GM12801 (cell line): ENCODE measurements around the gene TNNI2.

ENCODE experiments used
- CTCF ChIP-seq: IDR thresholded peaks from one replicate; pipeline ENCODE4 v1.5.1; 2011; ENCODE audit warnings: control low read depth; ENCODE audit not compliant: insufficient read length; ENCODE audit errors: extremely low read depth

The TNNI2 gene

GRCh38 chr11:1880746-1881441, 42.1 kb downstream of the TNNI2 start:
- no peak for TF ChIP-seq CTCF

GRCh38 chr11:1881442-1882264, 42.9 kb downstream of the TNNI2 start:
- TF ChIP-seq CTCF: no peak

GRCh38 chr11:1882265-1883238, 43.8 kb downstream of the TNNI2 start:
- no peak for TF ChIP-seq CTCF

- no peak for TF ChIP-seq CTCF
Observed at GRCh38 chr11:1883346-1884302, 44.8 kb downstream of the TNNI2 start.

GRCh38 chr11:1884303-1884700, 45.5 kb downstream of the TNNI2 start:
- TF ChIP-seq CTCF: no peak

- TF ChIP-seq CTCF: no peak
Observed at GRCh38 chr11:1887451-1888346, 48.9 kb downstream of the TNNI2 start.
